ENCODE measurements around the gene VTI1A.

DNA sequence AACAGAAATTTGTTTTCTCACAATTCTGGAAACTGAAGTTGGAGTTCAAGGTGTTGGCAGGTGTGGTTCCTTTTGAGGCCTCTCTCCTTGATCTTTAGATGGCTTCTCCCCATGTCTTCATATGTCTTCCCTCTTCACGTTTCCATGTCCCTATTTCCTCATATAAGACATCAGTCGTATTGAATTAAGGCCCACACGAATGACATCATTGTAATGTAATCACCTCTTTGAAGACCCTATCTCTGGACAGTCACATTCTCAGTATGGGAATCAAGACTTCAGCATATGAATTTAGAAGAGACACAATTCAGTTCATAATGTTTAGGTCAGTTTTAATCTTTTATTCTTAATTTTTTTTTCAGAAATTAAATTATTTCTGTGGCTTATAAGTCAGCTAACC is 19.8 kb downstream of the VTI1A start:
- TF ChIP-seq, protein P1, sequence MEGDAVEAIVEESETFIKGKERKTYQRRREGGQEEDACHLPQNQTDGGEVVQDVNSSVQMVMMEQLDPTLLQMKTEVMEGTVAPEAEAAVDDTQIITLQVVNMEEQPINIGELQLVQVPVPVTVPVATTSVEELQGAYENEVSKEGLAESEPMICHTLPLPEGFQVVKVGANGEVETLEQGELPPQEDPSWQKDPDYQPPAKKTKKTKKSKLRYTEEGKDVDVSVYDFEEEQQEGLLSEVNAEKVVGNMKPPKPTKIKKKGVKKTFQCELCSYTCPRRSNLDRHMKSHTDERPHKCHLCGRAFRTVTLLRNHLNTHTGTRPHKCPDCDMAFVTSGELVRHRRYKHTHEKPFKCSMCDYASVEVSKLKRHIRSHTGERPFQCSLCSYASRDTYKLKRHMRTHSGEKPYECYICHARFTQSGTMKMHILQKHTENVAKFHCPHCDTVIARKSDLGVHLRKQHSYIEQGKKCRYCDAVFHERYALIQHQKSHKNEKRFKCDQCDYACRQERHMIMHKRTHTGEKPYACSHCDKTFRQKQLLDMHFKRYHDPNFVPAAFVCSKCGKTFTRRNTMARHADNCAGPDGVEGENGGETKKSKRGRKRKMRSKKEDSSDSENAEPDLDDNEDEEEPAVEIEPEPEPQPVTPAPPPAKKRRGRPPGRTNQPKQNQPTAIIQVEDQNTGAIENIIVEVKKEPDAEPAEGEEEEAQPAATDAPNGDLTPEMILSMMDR (IDR thresholded peaks at IDR 0.05), result no peak
- TF ChIP-seq, protein P2, sequence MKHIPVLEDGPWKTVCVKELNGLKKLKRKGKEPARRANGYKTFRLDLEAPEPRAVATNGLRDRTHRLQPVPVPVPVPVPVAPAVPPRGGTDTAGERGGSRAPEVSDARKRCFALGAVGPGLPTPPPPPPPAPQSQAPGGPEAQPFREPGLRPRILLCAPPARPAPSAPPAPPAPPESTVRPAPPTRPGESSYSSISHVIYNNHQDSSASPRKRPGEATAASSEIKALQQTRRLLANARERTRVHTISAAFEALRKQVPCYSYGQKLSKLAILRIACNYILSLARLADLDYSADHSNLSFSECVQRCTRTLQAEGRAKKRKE (CRISPR knock-in tag; IDR thresholded peaks at IDR 0.05; ENCODE audit: low read depth), result no peak
- TF ChIP-seq RFX5 (IDR thresholded peaks at IDR 0.05), result no peak
- TF ChIP-seq, protein P3, sequence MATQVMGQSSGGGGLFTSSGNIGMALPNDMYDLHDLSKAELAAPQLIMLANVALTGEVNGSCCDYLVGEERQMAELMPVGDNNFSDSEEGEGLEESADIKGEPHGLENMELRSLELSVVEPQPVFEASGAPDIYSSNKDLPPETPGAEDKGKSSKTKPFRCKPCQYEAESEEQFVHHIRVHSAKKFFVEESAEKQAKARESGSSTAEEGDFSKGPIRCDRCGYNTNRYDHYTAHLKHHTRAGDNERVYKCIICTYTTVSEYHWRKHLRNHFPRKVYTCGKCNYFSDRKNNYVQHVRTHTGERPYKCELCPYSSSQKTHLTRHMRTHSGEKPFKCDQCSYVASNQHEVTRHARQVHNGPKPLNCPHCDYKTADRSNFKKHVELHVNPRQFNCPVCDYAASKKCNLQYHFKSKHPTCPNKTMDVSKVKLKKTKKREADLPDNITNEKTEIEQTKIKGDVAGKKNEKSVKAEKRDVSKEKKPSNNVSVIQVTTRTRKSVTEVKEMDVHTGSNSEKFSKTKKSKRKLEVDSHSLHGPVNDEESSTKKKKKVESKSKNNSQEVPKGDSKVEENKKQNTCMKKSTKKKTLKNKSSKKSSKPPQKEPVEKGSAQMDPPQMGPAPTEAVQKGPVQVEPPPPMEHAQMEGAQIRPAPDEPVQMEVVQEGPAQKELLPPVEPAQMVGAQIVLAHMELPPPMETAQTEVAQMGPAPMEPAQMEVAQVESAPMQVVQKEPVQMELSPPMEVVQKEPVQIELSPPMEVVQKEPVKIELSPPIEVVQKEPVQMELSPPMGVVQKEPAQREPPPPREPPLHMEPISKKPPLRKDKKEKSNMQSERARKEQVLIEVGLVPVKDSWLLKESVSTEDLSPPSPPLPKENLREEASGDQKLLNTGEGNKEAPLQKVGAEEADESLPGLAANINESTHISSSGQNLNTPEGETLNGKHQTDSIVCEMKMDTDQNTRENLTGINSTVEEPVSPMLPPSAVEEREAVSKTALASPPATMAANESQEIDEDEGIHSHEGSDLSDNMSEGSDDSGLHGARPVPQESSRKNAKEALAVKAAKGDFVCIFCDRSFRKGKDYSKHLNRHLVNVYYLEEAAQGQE (IDR thresholded peaks at IDR 0.05), result no peak
- no peak for TF ChIP-seq KDM5A (IDR thresholded peaks at IDR 0.05)
- no peak for TF ChIP-seq EP300 (IDR thresholded peaks at IDR 0.05)
- TF ChIP-seq ZFP36 (IDR thresholded peaks at IDR 0.05; ENCODE audit: borderline replicate concordance, partially characterized antibody), result no peak

Data from A549 (cell line).